ENCODE data around the gene CABP5. TPM values are rescaled to one million over a fixed set of nuclear protein-coding genes. Genes with fewer than 3 reads are reported as not detected.
"Not testable (repeated sequence)": the region's sequence is repeated elsewhere in the genome, so short reads cannot be mapped to it uniquely, and the experiment has no call there.

CABP5 gene
- total and polyA plus RNA-seq, 2 donors (not counting 1 experiment from before 2014, with no cell fraction given): not detected

GRCh38 chr19:48085904-48086864 lies 42.3 kb upstream of the CABP5 start:
- DNase-seq (ENCODE audit: low read depth in 2 of 2): no peak
- Histone ChIP-seq H4K20me1 (ENCODE audit: control insufficient read depth, extremely low read depth, insufficient read depth, low read length) (no peaks in the 10 kb centered on the region), H3K9ac (ENCODE audit: insufficient read depth, low read length) (no peak overlapping the region), H3K4me2 (ENCODE audit: extremely low read depth, insufficient read depth, low read length) (no peak overlapping the region), H3K36me3 (ENCODE audit: control insufficient read depth, insufficient read depth, low read length) (no peaks in the 10 kb centered on the region), H2AFZ (ENCODE audit: low read length) (no peak overlapping the region), H3K4me3 (replicated peaks in 1 of 4; ENCODE audit: control extremely low read depth in 1 of 4, insufficient read depth in 1 of 4, low read depth in 3 of 4, low read length in 4 of 4) (no peak overlapping the region), H3K9me3 (ENCODE audit: control insufficient read depth, insufficient read depth, low read depth, low read length) (no peaks in the 10 kb centered on the region), H3K4me1 (ENCODE audit: control insufficient read depth, extremely low read depth, insufficient read depth, low read length) (no peaks in the 10 kb centered on the region), H3K27me3 (ENCODE audit: control insufficient read depth, insufficient read depth, low read length) (peaks cover 9% of the 10 kb centered on the region), H3K79me2 (ENCODE audit: control insufficient read depth, insufficient read depth, low read length) (no peaks in the 10 kb centered on the region), H3K27ac (ENCODE audit: insufficient read depth, low read length) (no peak overlapping the region)
- TF ChIP-seq EZH2 (IDR thresholded peaks at IDR 0.05; ENCODE audit: low read length, missing control alignments): no peak
- no peak for TF ChIP-seq CTCF (conservative IDR thresholded peaks at IDR 0.05 in 1 of 2, IDR thresholded peaks at IDR 0.05 in 1 of 2; ENCODE audit: low read depth in 1 of 2, low read length in 2 of 2)

GRCh38 chr19:48085076-48085475 lies 41.2 kb upstream of the CABP5 start:
- no peak overlapping the region for H2AFZ ChIP-seq (ENCODE audit: low read length)
- H3K79me2 ChIP-seq (ENCODE audit: control insufficient read depth, insufficient read depth, low read length): no peaks in the 10 kb centered on the region
- H3K4me1 ChIP-seq (ENCODE audit: control insufficient read depth, extremely low read depth, insufficient read depth, low read length): no peaks in the 10 kb centered on the region
- no peak overlapping the region for H3K4me3 ChIP-seq (replicated peaks in 1 of 4; ENCODE audit: control extremely low read depth in 1 of 4, insufficient read depth in 1 of 4, low read depth in 3 of 4, low read length in 4 of 4)
- no peaks in the 10 kb centered on the region for H4K20me1 ChIP-seq (ENCODE audit: control insufficient read depth, extremely low read depth, insufficient read depth, low read length)
- H3K27me3 ChIP-seq (ENCODE audit: control insufficient read depth, insufficient read depth, low read length): peaks cover 9% of the 10 kb centered on the region
- H3K27ac ChIP-seq (ENCODE audit: insufficient read depth, low read length): no peak overlapping the region
- no peaks in the 10 kb centered on the region for H3K9me3 ChIP-seq (ENCODE audit: control insufficient read depth, insufficient read depth, low read depth, low read length)
- no peak for DNase-seq (ENCODE audit: low read depth in 2 of 2)
- H3K9ac ChIP-seq (ENCODE audit: insufficient read depth, low read length): no peak overlapping the region
- no peaks in the 10 kb centered on the region for H3K36me3 ChIP-seq (ENCODE audit: control insufficient read depth, insufficient read depth, low read length)
- no peak overlapping the region for H3K4me2 ChIP-seq (ENCODE audit: extremely low read depth, insufficient read depth, low read length)
- no peak for TF ChIP-seq EZH2 (IDR thresholded peaks at IDR 0.05; ENCODE audit: low read length, missing control alignments)
- TF ChIP-seq CTCF (conservative IDR thresholded peaks at IDR 0.05 in 1 of 2, IDR thresholded peaks at IDR 0.05 in 1 of 2; ENCODE audit: low read depth in 1 of 2, low read length in 2 of 2): no peak

- H3K27ac ChIP-seq (ENCODE audit: insufficient read depth, low read length): no peak overlapping the region
- no peak for DNase-seq (ENCODE audit: low read depth in 2 of 2)
- H4K20me1 ChIP-seq (ENCODE audit: control insufficient read depth, extremely low read depth, insufficient read depth, low read length): no peaks in the 10 kb centered on the region
- no peak overlapping the region for H3K9ac ChIP-seq (ENCODE audit: insufficient read depth, low read length)
- no peak overlapping the region for H3K4me3 ChIP-seq (replicated peaks in 1 of 4; ENCODE audit: control extremely low read depth in 1 of 4, insufficient read depth in 1 of 4, low read depth in 3 of 4, low read length in 4 of 4)
- H3K4me1 ChIP-seq (ENCODE audit: control insufficient read depth, extremely low read depth, insufficient read depth, low read length): no peaks in the 10 kb centered on the region
- no peak overlapping the region for H2AFZ ChIP-seq (ENCODE audit: low read length)
- H3K27me3 ChIP-seq (ENCODE audit: control insufficient read depth, insufficient read depth, low read length): no peaks in the 10 kb centered on the region
- H3K9me3 ChIP-seq (ENCODE audit: control insufficient read depth, insufficient read depth, low read depth, low read length): no peaks in the 10 kb centered on the region
- TF ChIP-seq CTCF (conservative IDR thresholded peaks at IDR 0.05 in 1 of 2, IDR thresholded peaks at IDR 0.05 in 1 of 2; ENCODE audit: low read depth in 1 of 2, low read length in 2 of 2) (no peak), EZH2 (IDR thresholded peaks at IDR 0.05; ENCODE audit: low read length, missing control alignments) (no peak)
- no peak overlapping the region for H3K4me2 ChIP-seq (ENCODE audit: extremely low read depth, insufficient read depth, low read length)
- H3K36me3 ChIP-seq (ENCODE audit: control insufficient read depth, insufficient read depth, low read length): no peaks in the 10 kb centered on the region
- H3K79me2 ChIP-seq (ENCODE audit: control insufficient read depth, insufficient read depth, low read length): no peaks in the 10 kb centered on the region
These were observed 37.2 kb upstream of the CABP5 start for GRCh38 chr19:48081106-48081505.

- not testable (repeated sequence) for H3K4me2 ChIP-seq (ENCODE audit: extremely low read depth, insufficient read depth, low read length); H3K4me1 ChIP-seq (ENCODE audit: control insufficient read depth, extremely low read depth, insufficient read depth, low read length); H3K4me3 ChIP-seq (replicated peaks in 1 of 4; ENCODE audit: control extremely low read depth in 1 of 4, insufficient read depth in 1 of 4, low read depth in 3 of 4, low read length in 4 of 4); H3K27ac ChIP-seq (ENCODE audit: insufficient read depth, low read length); H3K36me3 ChIP-seq (ENCODE audit: control insufficient read depth, insufficient read depth, low read length); H3K9me3 ChIP-seq (ENCODE audit: control insufficient read depth, insufficient read depth, low read depth, low read length); H2AFZ ChIP-seq (ENCODE audit: low read length); H3K9ac ChIP-seq (ENCODE audit: insufficient read depth, low read length); H4K20me1 ChIP-seq (ENCODE audit: control insufficient read depth, extremely low read depth, insufficient read depth, low read length); DNase-seq (ENCODE audit: low read depth in 2 of 2); H3K27me3 ChIP-seq (ENCODE audit: control insufficient read depth, insufficient read depth, low read length); H3K79me2 ChIP-seq (ENCODE audit: control insufficient read depth, insufficient read depth, low read length)
These were observed 26.4 kb upstream of the CABP5 start for GRCh38 chr19:48070177-48070769.
